T-helper 2 cell treated with Interferon-gamma antibody and Interleukin-4, amounts not matched to agents 100 ng/mL and 5 ng/mL, for 36 hours (primary cell): ENCODE results near the gene RHBG. TPM values are rescaled to one million over a fixed set of nuclear protein-coding genes. Genes with fewer than 3 reads are reported as not detected.
"Not testable (repeated sequence)": the region's sequence is repeated elsewhere in the genome, so short reads cannot be mapped to it uniquely, and the experiment has no call there.

Source experiments
- intact Hi-C: fragments of 100-400 bp; cut with micrococcal nuclease; formaldehyde crosslinking; loops from one replicate; pipeline ENCODE4 v1.15.1; 2023
- total RNA-seq: library from RNA; stranded (reverse); gene quantifications from 2 replicates; pipeline ENCODE4 v1.2.3, GENCODE V29; 2022

The RHBG gene
- total RNA-seq, 1 donor from 2014 or later, result not detected

DNA sequence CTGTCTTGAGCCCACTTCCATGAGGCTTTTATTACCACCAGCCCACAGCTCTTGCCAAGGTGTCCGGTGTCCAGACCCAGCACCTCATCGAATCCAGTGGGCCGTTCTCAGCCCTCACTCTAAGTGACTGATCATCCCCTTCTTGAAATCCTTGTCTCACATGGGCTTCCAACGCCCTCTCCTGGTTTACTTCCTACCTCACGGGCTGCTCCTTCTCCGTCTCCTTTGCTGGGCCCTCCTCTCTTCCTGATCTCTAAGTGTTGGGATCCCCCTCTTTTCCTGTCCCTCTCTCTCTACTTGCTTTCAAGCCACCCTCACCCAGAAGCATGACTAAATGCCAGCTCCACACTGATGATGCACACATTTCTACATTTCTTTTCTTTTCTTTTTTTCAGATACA lies 9.0 kb upstream of the RHBG start:
- intact Hi-C loops, result no loop called here

GRCh38 chr1:156360534-156360933 lies 8.5 kb upstream of the RHBG start:
- intact Hi-C loops, result no loop called here

GRCh38 chr1:156365754-156366153 lies 3.3 kb upstream of the RHBG start:
- intact Hi-C loops, result no loop called here

DNA sequence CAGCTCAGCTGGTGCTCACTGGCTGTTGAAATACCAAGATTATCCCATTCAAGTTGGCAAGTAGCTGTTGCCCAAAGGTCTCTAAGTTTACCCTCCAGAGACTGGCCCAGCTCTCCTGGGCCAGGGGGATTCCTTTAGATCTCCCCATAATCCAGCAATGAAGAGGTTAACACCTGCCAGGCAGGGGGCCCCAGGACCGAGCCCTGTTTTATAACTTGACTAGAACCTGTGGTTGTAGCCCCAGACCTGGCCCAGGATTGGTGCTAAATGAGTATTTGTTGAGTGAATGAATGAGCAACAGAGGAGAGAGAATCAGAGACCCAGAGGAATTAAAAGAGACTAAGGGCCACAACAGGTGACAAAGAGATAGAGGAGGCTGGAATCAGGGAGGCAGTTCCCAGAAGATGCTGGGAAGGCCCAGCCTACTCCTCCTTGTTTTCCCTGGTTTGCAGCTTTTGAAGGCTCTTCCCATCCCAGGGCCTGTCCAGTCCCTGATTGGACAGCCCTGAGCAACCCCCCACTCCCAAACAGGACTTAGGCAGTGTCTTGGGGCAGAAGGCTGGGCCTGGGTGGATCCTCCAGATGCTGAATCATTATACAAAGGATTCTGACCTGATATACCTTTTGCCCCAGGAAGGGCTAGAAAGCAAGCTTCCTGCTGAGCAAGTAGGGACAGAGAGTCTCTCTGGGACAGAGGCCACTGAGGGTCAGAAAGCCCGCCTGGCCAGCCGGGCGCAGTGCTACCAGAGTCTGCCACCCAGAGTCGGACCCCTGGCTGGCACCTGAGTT lies 2.4 kb upstream of the RHBG start:
- intact Hi-C loops, result no loop called here

GRCh38 chr1:156367383-156368156 lies 1.4 kb upstream of the RHBG start:
- intact Hi-C loops, result no loop called here

DNA sequence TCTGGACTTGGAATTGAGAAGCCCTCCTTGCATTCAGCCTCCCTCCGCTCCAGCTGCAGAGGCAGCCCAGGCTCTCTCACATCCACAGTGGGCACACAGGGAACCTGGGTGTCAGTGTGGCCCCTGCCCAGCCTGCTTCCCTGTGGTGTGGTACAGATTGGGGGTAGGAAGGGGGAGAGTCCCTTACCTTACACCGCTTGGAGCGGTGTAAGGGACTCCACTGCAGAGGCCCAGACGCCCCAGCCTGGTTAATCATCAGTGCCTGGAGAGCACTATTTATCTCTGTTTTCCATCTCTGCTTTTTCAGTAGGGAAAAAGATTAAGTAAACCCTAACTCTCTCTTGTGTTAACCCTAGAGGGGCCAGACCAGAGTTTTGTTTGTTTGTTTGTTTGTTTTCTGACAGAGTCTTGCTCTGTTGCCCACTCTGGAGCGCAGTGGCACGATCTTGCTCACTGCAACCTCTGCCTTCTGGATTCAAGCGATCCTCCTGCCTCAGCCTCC lies 803 bp upstream of the RHBG start:
- intact Hi-C loops, result no loop called here

DNA sequence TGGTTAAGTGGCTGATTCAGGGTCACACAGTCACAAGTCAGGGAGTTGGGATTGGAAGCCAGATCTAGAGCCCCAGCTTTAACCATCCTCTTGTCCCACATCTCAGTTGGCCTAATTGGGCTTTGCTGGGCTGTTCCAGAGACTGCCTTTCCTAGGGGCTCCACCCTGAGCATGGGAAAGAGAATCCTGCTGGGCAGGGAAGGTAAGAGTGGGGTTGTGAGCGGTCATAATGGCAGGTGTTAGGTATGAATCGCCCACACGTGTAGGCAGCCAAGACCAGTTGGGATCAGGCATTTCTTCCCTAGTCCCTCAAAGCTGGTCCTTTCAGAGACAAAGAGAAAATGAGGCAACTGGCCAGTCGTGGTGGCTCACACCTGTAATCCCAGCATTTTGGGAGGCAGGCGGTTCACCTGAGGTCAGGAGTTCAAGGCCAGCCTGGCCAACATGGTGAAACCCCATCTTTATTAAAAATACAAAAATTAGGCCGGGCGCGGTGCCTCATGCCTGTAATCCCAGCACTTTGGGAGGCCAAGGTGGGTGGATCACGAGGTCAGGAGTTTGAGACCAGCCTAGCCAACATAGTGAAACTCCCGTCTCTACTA lies 775 bp downstream of the RHBG start:
- intact Hi-C loops, result not testable (repeated sequence)

DNA sequence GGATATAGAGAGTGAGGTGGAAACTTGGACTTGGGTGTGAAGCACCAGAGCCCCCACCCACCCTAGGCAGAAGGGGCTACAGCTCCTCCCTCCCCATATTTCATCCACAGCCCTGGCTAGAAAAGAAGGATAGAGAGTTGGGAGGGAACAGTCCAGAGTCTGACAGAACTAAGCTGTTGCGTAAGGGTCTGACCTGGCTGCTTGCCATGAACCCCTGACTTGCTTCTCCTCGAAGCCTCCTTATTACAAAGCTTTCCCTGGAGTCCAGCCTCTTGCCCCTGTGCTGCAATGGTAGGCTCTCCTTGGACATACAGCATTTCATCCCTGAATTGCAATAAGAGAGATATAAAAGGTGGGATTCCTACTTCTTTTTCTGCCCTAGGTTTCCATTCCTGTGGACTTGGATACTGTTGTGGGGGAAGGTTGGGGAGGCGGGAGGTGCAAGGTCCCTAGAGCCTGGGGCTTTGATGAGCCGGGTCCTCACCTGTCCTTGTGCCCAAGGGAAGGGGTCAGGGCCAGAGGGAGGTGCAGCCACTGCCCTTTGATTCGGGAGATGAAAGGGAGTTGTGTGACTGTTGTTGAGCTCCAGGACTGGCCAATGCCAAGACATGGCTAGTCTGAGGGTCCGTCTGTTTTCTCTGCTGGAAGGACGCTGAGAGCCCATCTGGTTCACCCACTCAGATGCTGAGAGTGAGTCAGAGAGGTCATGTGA lies 2.7 kb downstream of the RHBG start:
- intact Hi-C loops, result no loop called here

- intact Hi-C loops, result no loop called here
Measured at GRCh38 chr1:156372265-156372586, 3.2 kb downstream of the RHBG start.

GRCh38 chr1:156372876-156373275 lies 3.9 kb downstream of the RHBG start:
- intact Hi-C loops, result no loop called here

- intact Hi-C loops, result no loop called here
Measured at GRCh38 chr1:156373546-156373945, 4.5 kb downstream of the RHBG start.

DNA sequence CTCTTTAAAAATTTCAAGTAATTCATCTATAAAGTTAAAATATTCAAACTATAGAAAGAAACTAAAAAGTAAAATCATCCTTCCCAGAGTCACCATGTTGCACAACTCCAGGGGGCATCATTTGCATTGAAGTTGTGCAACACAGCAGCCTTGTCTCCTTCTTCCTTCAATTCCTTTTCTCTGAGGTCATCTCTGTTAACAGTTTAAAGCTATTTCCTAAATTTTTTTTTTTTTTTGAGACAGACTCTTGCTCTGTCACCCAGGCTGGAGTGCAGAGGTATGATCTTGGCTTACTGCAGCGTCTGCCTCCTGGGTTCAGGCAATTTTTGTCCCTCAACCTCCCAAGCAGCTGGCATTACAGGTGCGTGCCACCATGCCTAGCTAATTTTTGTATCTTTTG lies 7.1 kb downstream of the RHBG start:
- intact Hi-C loops, result no loop called here

GRCh38 chr1:156376958-156377919 lies 8.2 kb downstream of the RHBG start:
- intact Hi-C loops, result no loop called here

- intact Hi-C loops, result no loop called here
Measured at GRCh38 chr1:156378557-156378956, 9.5 kb downstream of the RHBG start.

DNA sequence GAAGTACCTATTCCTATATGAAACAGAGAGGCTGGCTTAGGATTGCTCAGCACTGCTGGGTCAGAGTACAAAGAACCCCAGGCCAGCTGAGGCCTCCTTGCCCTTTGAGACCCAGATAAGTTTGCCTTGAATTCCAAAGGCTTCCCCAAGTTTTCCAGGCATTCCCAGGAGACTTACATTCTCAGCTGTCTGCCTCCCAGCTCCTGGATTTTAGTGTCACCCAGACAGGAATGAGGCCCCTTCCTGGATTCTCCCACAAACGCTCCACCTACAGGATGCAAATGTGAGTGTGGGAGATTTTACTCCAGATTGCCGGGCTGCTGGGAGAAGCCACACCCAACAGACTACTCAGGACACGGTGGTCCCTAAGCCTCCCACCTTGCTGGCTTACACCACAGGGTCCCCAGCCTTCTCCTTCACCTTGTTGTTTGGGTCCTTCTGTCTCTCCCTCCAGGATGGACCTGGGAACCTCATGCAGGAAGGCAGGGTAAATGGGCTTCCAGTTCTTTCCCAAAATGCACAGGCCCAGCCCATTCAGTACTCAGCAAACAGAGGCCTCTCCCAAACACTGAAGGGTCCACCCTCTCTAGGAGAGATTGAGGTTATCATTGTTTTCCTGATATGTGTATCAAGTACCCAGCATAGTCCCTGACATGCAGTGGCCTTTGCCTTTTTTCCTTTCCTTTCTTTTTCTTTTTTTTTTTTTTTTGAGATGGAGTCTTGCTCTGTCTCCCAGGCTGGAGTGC lies 10.6 kb downstream of the RHBG start:
- intact Hi-C loops, result no loop called here

- intact Hi-C loops, result no loop called here
Measured at GRCh38 chr1:156382561-156382960, 13.6 kb downstream of the RHBG start.

GRCh38 chr1:156383023-156383422 lies 14.0 kb downstream of the RHBG start:
- intact Hi-C loops, result no loop called here

DNA sequence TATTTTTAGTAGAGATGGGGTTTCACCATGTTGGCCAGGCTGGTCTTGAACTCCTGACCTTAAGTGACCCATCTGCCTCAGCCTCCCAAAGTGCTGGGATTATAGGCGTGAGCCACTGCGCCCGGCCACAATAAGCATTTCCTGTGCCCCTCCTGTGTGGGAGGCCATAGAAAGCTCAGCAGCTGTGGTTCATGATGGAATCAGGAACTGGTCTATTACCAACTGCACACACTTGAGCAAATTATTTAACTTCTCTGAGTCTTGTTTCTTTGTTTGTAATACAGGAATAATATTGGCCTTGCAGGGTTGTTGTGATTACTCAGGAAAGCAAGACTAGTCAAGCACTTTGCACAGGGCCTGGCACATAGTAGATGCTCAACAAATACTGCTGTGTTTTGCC lies 15.0 kb downstream of the RHBG start:
- intact Hi-C loops, result no loop called here

- intact Hi-C loops, result loop anchor here (1.0 kb wide), 2 partner anchors 61 to 224 kb away; no protein-coding TSS in a partner anchor
Measured at GRCh38 chr1:156384658-156385057, 15.6 kb downstream of the RHBG start.
